Measurements from ENCODE around the gene DUS3L.
"Not testable (repeated sequence)": the region's sequence is repeated elsewhere in the genome, so short reads cannot be mapped to it uniquely, and the experiment has no call there.

Gene DUS3L

DNA sequence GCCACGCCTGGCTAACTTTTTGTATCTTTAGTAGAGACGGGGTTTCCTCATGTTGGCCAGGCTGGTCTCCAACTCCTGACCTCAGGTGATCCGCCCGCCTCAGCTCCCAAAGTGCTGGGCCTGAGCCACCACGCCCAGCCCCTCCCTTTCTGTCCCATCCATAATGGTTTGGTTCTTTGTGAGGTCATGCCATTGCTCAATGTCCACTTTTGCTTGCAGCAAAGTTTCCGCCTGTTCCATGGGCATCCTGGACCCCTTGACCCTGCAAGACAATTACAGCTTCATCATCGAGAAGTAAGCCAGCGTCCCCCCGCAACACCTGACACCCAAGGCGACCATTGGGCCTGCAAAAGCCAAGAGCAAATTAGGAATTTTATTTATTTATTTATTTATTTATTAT is 23.0 kb downstream of the DUS3L start:
- DNase-seq, result no peak

DNA sequence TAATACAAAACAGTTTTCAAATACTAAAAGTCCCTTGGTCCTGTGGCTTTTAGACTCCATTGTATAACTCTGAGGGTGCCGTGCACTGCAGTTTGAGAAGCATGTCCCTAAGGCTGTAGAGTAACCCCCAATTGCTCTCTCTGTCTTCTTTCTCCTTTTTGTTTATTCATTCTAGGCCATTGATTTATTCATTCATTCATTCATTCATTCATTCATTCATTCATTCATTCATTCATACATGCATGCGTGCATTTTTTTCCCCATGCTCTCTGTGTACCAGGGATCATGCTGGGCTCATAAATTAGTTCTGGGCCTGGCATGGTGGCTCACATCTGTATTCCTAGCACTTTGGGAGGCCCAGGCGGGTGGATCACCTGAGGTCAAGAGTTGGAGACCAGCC is 25.7 kb downstream of the DUS3L start:
- no peak for DNase-seq

DNA sequence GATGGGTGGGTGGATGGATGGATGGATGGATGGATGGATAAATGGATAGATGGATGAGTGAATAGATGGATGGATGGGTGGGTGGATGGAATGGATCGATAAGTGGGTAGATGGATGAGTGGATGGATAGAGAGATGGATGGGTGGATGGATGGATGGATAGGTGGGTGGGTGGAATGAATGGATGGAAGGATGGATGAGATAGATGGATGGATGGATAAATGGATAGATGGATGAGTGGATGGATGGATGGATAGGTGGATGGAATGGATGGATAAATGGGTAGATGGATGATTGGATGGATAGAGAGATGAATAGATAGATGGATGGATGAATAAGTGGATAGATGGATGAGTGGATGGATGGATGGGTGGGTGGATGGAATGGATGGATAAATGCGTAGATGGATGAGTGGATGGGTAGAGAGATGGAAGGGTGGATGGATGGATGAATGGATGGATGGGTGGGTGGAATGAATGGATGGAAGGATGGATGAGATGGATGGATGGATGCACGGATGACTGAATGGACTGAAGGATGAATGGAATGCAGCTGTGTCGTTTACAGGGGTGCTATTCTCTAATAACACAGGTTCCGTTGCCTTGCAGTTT is 28.2 kb downstream of the DUS3L start:
- no peak for DNase-seq

GRCh38 chr19:5753743-5754142 is 37.2 kb downstream of the DUS3L start:
- no peak for DNase-seq

DNA sequence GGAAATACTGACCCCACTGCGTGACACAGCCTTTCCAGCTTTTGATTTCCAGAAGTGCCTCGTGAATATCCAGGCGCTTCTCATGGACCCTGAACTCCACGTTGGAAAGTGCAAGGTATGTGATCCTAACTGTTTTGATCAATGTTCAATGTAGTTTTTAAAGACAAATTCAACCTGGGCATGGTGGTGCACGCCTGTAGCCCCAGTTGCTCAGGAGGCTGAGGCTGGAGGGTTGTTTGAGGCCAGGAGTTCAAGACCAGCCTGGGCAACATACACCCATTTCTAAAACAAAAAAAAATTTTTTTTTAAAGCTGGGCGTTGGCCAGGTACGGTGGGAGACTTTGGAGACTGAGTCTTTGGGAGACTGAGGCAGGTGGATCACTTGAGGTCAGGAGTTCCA is 39.3 kb downstream of the DUS3L start:
- DNase-seq, result no peak

GRCh38 chr19:5749505-5749904 is 41.5 kb downstream of the DUS3L start:
- no peak for DNase-seq

DNA sequence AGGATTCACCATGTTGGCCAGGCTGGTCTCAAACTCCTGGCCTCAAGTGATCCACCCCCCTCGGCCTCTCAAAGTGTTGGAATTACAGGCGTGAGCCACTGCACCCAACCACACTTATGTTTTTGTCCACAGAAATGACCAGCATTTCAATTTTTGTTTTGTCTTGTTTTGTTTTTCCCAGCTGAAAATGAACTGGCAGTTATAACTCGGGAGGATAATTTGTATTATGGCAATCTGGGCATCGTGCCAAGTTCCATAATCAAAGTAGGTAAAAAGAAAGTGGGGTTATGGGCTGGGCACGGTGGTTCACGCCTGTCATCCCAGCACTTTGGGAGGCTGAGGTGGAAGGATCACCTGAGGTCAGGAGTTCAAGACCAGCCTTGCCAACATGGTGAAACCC is 42.0 kb downstream of the DUS3L start:
- DNase-seq, result not testable (repeated sequence)

GRCh38 chr19:5744999-5745398 is 46.0 kb downstream of the DUS3L start:
- not testable (repeated sequence) for DNase-seq

- no peak for DNase-seq
Measured at GRCh38 chr19:5743630-5744029, 47.3 kb downstream of the DUS3L start.

- DNase-seq, result no peak
Measured at GRCh38 chr19:5742051-5742450, 48.9 kb downstream of the DUS3L start.

GRCh38 chr19:5738423-5738822 is 52.5 kb downstream of the DUS3L start:
- DNase-seq, result no peak
